Skin of body (tissue), 2 donors: ENCODE data around the gene DAZAP1. TPM values are rescaled to one million over a fixed set of nuclear protein-coding genes. Genes with fewer than 3 reads are reported as not detected.
A peak's percentile ranks its signal among the peaks of the same experiment; 100 is the strongest.

Experiments used
- DNase-seq: peaks from one replicate; lab custom pipeline; 2025; lab: John Stamatoyannopoulos, UW
- total RNA-seq: library from RNA; depleted of rRNA; stranded (reverse); fragments of >200 nt; gene quantifications from one replicate; pipeline ENCODE4 v1.2.3, GENCODE V29; 2014

DAZAP1 gene
- total RNA-seq, 1 donor from 2014 or later, result 37.9 TPM

GRCh38 chr19:1424192-1424955 is 17.0 kb downstream of the DAZAP1 start:
- DNase-seq, result no peak

- DNase-seq, result peak; percentile 70
These were observed 17.9 kb downstream of the DAZAP1 start for GRCh38 chr19:1425102-1425837.

GRCh38 chr19:1425902-1426301 is 18.5 kb downstream of the DAZAP1 start:
- no peak for DNase-seq

GRCh38 chr19:1426736-1427135 is 19.4 kb downstream of the DAZAP1 start:
- DNase-seq, result no peak

GRCh38 chr19:1427221-1427920 is 20.0 kb downstream of the DAZAP1 start:
- no peak for DNase-seq

- no peak for DNase-seq
These were observed 21.5 kb downstream of the DAZAP1 start for GRCh38 chr19:1428738-1429391.

GRCh38 chr19:1429750-1430149 is 22.4 kb downstream of the DAZAP1 start:
- DNase-seq, result no peak

GRCh38 chr19:1430246-1430645 is 22.9 kb downstream of the DAZAP1 start:
- DNase-seq, result no peak

GRCh38 chr19:1431759-1432506 is 24.5 kb downstream of the DAZAP1 start:
- DNase-seq, result no peak

- no peak for DNase-seq
These were observed 25.1 kb downstream of the DAZAP1 start for GRCh38 chr19:1432507-1432887.

GRCh38 chr19:1433119-1434039 is 26.0 kb downstream of the DAZAP1 start:
- no peak for DNase-seq

- DNase-seq, result no peak
These were observed 26.6 kb downstream of the DAZAP1 start for GRCh38 chr19:1434040-1434366.

- no peak for DNase-seq
These were observed 27.2 kb downstream of the DAZAP1 start for GRCh38 chr19:1434577-1435060.

- no peak for DNase-seq
These were observed 28.1 kb downstream of the DAZAP1 start for GRCh38 chr19:1435378-1435989.

GRCh38 chr19:1437609-1438008 is 30.2 kb downstream of the DAZAP1 start:
- no peak for DNase-seq

- peak; percentile 98 for DNase-seq
These were observed 30.9 kb downstream of the DAZAP1 start, which contains the start of gene RPS15 for GRCh38 chr19:1438035-1438932. Gene RPS15 (plus strand): TSS chr19:1438396. CDS start chr19:1438426, 30 bp downstream.

- DNase-seq, result no peak
These were observed 31.6 kb downstream of the DAZAP1 start for GRCh38 chr19:1438933-1439354.
